GM10248 (cell line): ENCODE measurements around the gene RNU7-1.

Experiments
- CTCF ChIA-PET: fragments of 300-600 bp; sonication (Branson Sonifier 250); formaldehyde crosslinking; extraction: SDS; loops from one replicate; lab custom pipeline; 2021; ENCODE audit warnings: antibody characterized with exemption; lab: Yijun Ruan, JAX
- POLR2A ChIA-PET: fragments of 350-650 bp; sonication (Branson Sonifier 250); formaldehyde crosslinking; extraction: SDS; loops from one replicate; lab custom pipeline; 2020; ENCODE audit warnings: antibody characterized with exemption; lab: Yijun Ruan, JAX
- DNase-seq: peaks from one replicate; pipeline ENCODE4 v3.0.0; 2012; ENCODE audit errors: extremely low spot score
- TF ChIP-seq, protein P1 (sequence below): IDR thresholded peaks from 2 replicates; pipeline ENCODE4 v1.5.1; 2012; ENCODE audit warnings: mild to moderate bottlenecking, low read depth; ENCODE audit errors: extremely low read depth, missing control alignments, control extremely low read depth

Gene RNU7-1

DNA sequence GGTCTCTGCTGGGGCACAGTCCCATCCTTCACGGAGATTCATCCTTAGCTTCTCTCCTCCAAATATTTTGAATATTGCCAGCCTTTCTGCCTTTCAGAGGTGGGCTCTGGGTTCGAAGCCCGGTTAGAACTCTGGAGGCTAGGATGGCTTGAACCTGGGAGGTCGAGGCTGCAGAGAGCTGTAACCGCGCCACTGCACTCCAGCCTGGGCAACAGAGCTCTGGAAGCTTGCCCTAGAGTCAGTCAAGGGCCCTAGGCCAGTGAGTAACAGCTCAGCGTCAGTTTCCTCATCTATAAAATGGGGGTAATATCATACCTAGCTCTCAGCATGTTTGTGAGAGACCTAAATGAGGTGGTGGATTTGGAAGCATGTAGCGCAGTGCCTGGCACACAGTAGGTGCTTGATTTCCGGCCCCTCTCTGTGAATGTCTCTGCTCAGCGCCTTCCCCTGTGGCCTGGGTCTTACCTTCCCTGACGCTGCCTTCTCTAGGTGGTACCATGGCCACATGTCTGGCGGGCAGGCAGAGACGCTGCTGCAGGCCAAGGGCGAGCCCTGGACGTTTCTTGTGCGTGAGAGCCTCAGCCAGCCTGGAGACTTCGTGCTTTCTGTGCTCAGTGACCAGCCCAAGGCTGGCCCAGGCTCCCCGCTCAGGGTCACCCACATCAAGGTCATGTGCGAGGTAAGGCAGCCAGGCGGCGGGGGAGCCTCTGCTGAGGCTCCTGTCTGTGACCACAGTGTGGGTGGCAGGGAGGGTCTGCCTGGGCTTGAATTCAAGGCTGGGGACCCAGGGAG lies 10.9 kb downstream of the RNU7-1 start:
- ChIA-PET CTCF (interaction anchor here (1.0 to 13.5 kb wide), 4 partner anchors 11 to 82 kb away, joined by 5 to 530 read pairs (median 16); partner anchors contain the start of genes C12orf57, PTPN6, RNU7-1 and SPSB2), POLR2A (interaction anchor here (0.6 to 0.8 kb wide), 2 partner anchors 35 to 63 kb away, joined by 3 read pairs; no protein-coding TSS in a partner anchor)
- no peak for DNase-seq
- TF ChIP-seq, protein P1, sequence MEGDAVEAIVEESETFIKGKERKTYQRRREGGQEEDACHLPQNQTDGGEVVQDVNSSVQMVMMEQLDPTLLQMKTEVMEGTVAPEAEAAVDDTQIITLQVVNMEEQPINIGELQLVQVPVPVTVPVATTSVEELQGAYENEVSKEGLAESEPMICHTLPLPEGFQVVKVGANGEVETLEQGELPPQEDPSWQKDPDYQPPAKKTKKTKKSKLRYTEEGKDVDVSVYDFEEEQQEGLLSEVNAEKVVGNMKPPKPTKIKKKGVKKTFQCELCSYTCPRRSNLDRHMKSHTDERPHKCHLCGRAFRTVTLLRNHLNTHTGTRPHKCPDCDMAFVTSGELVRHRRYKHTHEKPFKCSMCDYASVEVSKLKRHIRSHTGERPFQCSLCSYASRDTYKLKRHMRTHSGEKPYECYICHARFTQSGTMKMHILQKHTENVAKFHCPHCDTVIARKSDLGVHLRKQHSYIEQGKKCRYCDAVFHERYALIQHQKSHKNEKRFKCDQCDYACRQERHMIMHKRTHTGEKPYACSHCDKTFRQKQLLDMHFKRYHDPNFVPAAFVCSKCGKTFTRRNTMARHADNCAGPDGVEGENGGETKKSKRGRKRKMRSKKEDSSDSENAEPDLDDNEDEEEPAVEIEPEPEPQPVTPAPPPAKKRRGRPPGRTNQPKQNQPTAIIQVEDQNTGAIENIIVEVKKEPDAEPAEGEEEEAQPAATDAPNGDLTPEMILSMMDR = no peak

DNA sequence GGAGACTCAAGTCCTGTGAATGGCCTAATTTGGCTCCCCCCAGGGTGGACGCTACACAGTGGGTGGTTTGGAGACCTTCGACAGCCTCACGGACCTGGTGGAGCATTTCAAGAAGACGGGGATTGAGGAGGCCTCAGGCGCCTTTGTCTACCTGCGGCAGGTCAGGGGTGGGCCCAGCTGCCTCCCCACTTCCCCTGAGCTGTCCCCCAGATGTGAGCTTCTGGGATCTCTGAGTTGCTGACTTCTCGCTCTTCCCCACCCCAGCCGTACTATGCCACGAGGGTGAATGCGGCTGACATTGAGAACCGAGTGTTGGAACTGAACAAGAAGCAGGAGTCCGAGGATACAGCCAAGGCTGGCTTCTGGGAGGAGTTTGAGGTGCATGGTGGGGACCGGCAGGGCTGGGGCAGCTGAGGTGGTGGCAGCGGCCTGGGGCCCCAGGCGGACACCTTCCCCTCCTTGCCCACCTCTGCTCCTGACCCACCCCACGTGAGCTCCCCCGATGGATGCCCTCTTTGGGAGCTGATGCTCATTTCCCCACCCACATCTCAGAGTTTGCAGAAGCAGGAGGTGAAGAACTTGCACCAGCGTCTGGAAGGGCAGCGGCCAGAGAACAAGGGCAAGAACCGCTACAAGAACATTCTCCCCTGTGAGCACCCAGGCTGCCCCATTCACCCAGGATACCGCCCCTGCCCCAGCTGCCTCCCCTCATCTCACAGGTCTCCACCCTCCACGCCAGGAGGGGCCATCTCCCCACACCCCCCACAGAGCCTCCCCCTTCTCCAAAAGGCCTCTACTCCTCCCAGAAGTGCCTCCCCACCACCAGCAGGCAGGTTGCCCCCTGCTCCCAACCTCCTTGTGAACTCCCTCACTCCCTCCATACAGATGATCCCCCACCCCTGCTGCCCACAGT lies 11.7 kb downstream of the RNU7-1 start:
- ChIA-PET CTCF (interaction anchor here (1.4 to 13.5 kb wide), 4 partner anchors 10 to 82 kb away, joined by 3 to 530 read pairs (median 16); partner anchors contain the start of genes C12orf57, PTPN6, RNU7-1 and SPSB2), POLR2A (interaction anchor here (1.0 to 11.3 kb wide), 2 partner anchors 10 to 88 kb away, joined by 3 to 147 read pairs; partner anchors contain the start of genes C12orf57, RNU7-1 and TPI1)
- TF ChIP-seq, protein P1 = no peak
- no peak for DNase-seq

DNA sequence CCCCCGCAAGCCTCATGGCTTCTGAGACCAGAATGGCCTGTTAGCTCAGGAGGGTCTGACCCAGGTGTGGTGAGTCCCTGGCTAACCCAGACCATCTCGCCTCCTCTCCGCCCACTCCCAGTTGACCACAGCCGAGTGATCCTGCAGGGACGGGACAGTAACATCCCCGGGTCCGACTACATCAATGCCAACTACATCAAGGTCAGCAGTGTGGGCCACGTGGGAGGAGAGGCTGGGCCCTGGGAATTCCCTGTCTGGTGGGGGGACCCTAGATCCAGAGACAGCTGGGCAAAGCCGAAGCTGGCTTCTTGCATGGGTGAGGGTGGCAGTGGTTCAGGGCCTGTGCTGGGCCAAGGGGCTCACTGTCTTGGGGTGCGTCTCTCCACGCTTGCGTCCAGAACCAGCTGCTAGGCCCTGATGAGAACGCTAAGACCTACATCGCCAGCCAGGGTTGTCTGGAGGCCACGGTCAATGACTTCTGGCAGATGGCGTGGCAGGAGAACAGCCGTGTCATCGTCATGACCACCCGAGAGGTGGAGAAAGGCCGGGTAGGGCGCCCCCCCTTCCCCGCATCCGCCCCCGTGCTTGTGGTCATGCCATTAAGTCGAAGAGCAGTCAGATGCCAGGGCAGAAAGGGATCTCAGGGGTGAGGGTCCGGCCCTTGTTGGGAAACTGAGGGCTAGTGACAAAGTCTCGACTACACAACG lies 12.6 kb downstream of the RNU7-1 start:
- TF ChIP-seq, protein P1 = no peak
- POLR2A ChIA-PET = interaction anchor here (0.8 to 11.3 kb wide), 4 partner anchors 10 to 89 kb away, joined by 3 to 147 read pairs (median 3); partner anchors contain the start of genes C12orf57, RNU7-1 and TPI1
- CTCF ChIA-PET = interaction anchor here (1.4 to 13.5 kb wide), 5 partner anchors 9 to 151 kb away, joined by 3 to 530 read pairs (median 7); partner anchors contain the start of genes C12orf57, PTPN6, RNU7-1 and SPSB2
- no peak for DNase-seq

DNA sequence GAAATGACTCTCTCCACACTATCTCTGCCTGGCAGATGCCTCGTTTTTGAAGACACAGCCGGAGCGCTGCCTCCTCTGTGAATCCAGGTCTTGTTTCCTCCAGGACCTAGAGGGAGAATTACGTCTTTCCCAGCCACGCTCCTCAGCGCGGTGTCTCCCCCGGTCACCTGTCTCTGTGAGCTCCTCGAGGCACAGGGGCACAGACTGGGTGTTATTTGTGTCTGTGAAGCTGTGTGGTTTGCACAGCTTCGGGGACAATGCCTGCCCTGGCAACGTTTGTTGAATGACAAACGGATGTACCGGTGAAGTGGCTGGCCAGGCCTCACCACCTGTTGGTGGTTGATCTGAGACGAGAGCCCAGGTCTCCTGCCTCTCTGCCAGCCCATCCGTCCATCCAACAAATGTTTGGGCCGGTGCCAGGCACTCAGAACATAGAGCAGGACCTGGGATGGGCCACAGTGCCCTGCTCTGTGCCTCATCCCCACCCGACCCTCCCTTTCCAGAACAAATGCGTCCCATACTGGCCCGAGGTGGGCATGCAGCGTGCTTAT lies 13.6 kb downstream of the RNU7-1 start:
- no peak for DNase-seq
- POLR2A ChIA-PET = interaction anchor here (0.8 to 11.3 kb wide), 5 partner anchors 9 to 90 kb away, joined by 3 to 147 read pairs (median 3); partner anchors contain the start of genes C12orf57, RNU7-1, SPSB2 and TPI1
- TF ChIP-seq, protein P1 = no peak
- CTCF ChIA-PET = interaction anchor here (1.0 to 13.5 kb wide), 5 partner anchors 8 to 188 kb away, joined by 3 to 530 read pairs (median 7); partner anchors contain the start of genes C12orf57, PTPN6 and RNU7-1

DNA sequence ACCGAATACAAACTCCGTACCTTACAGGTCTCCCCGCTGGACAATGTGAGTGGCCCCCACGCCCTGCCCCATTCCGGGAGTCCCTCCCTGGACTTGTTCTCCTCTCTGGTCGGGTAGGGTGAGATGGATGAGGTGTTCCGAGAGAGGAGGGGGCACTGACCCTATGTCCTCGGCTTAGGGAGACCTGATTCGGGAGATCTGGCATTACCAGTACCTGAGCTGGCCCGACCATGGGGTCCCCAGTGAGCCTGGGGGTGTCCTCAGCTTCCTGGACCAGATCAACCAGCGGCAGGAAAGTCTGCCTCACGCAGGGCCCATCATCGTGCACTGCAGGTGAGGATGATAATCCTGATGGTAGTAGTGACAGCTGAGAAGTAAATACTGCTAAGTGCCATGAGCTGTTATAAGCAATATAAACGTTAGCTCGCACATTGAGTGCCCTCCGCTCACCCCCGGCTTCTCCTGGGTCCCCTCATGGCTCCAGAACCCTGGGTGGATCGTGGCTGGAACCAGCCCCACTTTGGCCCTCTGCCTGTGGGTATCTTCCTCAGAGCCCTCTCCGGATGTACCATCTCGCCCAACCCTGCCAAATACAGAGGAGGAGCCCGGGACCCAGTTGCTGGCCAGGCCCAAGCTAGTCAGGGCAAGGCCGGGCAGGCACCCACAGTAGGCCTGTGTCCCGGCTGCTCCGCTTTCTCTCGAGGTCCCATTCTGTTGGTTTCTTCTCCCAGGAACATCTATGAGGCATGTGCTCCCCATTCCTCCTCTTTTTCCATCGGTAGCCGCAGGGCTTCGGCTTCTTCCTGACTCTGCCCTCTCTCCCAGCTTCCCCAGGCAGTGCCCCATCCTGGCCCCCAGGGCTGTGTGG lies 14.4 kb downstream of the RNU7-1 start:
- POLR2A ChIA-PET = interaction anchor here (0.8 to 11.3 kb wide), 6 partner anchors 7 to 91 kb away, joined by 3 to 147 read pairs (median 4); partner anchors contain the start of genes C12orf57, PTPN6, RNU7-1 and SPSB2
- TF ChIP-seq, protein P1 = no peak
- CTCF ChIA-PET = interaction anchor here (0.8 to 13.5 kb wide), 12 partner anchors 7 to 187 kb away, joined by 3 to 530 read pairs (median 6); partner anchors contain the start of genes C12orf57, PTPN6 and RNU7-1
- DNase-seq = no peak
